GM23338 (cell line): ENCODE data around the gene EPAS1.

ENCODE experiments used
- ETS1 ChIP-seq: IDR thresholded peaks from 2 replicates; pipeline ENCODE4 v1.6.1; 2016; ENCODE audit warnings: antibody characterized with exemption
- EZH2 ChIP-seq: fragments of 200-600 bp; sonication (generic); IDR thresholded peaks from one replicate; pipeline ENCODE4 v1.8.0; 2017; ENCODE audit warnings: antibody characterized with exemption, mild to moderate bottlenecking, low read depth; ENCODE audit not compliant: unreplicated experiment
- POLR2AphosphoS5 ChIP-seq: IDR thresholded peaks from 2 replicates; pipeline ENCODE4 v1.6.1; 2016; ENCODE audit warnings: antibody characterized with exemption, low read depth
- TF ChIP-seq, protein P1 (sequence below), 2 experiments: fragments of 200-600 bp in 1 of 2; sonication (generic) in 1 of 2; conservative IDR thresholded peaks; 2 replicates each; pipeline versions ENCODE4 v1.5.1 to v1.6.1; 2016 to 2017; ENCODE audit warnings: antibody characterized with exemption in 2 of 2, low read depth in 2 of 2, mild to moderate bottlenecking in 2 of 2, moderate library complexity in 1 of 2

DNA sequence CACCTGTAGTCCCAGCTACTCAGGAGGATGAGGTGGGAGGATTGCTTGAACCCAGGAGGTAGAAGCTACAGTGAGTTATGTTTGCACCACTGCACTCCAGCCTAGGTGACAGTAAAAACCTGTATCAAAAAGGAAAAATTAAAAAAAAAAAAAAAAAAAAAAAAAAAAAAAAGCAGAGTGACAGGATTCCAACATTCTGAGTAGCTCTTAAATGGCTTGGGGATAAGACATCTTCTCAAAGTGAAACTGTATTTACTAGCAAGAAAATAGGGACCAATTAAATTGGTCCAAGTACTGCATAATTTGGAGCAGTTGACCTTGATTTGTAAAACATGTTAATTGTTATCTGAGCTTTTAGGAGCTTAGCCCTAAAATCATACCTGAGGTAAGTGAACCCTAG is 116.4 kb downstream of the EPAS1 start:
- TF ChIP-seq, protein P1, sequence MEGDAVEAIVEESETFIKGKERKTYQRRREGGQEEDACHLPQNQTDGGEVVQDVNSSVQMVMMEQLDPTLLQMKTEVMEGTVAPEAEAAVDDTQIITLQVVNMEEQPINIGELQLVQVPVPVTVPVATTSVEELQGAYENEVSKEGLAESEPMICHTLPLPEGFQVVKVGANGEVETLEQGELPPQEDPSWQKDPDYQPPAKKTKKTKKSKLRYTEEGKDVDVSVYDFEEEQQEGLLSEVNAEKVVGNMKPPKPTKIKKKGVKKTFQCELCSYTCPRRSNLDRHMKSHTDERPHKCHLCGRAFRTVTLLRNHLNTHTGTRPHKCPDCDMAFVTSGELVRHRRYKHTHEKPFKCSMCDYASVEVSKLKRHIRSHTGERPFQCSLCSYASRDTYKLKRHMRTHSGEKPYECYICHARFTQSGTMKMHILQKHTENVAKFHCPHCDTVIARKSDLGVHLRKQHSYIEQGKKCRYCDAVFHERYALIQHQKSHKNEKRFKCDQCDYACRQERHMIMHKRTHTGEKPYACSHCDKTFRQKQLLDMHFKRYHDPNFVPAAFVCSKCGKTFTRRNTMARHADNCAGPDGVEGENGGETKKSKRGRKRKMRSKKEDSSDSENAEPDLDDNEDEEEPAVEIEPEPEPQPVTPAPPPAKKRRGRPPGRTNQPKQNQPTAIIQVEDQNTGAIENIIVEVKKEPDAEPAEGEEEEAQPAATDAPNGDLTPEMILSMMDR (conservative IDR thresholded peaks at IDR 0.05; ENCODE audit: low read depth in 2 of 2) = no peak
- TF ChIP-seq POLR2AphosphoS5 = no peak
- no peak for TF ChIP-seq EZH2
- TF ChIP-seq ETS1 = no peak
